ENCODE measurements around the gene CIAPIN1. TPM values are rescaled to one million over a fixed set of nuclear protein-coding genes. Genes with fewer than 3 reads are reported as not detected.

The CIAPIN1 gene
- total RNA-seq (ENCODE audit: low replicate concordance): 68.2 and 73.7 TPM in 2 replicates
- long read RNA-seq, transcript CIAPIN1-213 (8 exons, 1,559 nt): minor isoform, 22 of 574 reads
- long read RNA-seq, transcript CIAPIN1-209 (9 exons, 2,016 nt): minor isoform, 50 of 574 reads
- long read RNA-seq, transcript CIAPIN1-201 (9 exons, 2,182 nt): major isoform, 437 of 574 reads
- long read RNA-seq, partial matches to known transcripts: 36 of 574 reads
- long read RNA-seq, other reads (novel, unspliced or antisense): 28 of 574 reads

DNA sequence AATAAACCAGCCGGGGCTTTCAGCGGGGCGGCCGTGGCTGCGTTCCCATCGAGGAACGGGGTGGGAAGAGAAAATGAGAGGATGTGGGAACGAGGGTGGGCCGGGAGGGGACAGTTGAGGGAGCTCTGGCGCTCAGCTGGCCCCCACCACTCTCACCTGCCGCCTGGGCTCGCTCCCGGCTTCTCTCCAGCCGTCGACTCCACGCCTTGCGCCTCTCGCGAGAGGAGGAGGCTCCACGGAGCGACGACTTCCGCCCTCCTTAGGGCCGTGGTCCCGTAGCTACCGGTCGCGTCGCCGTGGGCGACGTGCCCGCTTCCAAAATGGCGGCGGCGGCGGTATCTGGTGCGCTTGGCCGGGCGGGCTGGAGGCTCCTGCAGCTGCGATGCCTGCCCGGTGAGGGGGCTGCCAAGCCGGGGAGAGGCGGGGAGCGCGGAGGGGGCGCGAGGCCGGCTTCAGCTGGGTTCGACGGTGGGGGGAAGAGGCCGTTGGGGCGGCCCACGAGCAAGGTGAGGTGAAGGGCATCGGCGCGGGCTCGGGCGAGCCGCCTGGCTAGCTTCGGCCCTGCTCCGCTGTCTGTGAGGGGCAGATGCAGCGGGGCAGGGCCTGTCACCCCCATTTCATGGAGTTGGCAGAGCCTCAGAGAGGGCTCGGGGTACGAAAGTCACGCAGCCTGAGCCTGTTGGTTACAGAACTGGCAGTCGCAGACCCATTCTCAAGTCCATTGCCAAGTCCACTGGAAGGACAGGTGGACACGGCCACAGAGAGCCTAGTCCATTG lies at the start of gene CIAPIN1, which contains the start of gene COQ9:
CIAPIN1 (minus strand) TSS at position 200 of the 777 bp plus-strand sequence. CDS start 6,457 bp downstream, outside the sequence.
COQ9 (plus strand) TSS at position 294 of the 777 bp plus-strand sequence; CDS start at position 321, 27 bp downstream.
- Mint-ChIP-seq H3K4me3 (peak within 1 kb of the TSS; percentile 95), H3K27ac (peak within 1 kb of the TSS; percentile 96), H3K4me1 (ENCODE audit: unreplicated experiment) (peaks cover 12% of the 10 kb centered on the region), H3K9me3 (no peaks in the 10 kb centered on the region), H3K36me3 (peaks cover 13% of the 10 kb centered on the region), H3K27me3 (no peaks in the 10 kb centered on the region)
- TF ChIP-seq CTCF (conservative IDR thresholded peaks at IDR 0.05): no peak
- DNase-seq (ENCODE audit: extremely low spot score, unreplicated experiment): peak; percentile 95

DNA sequence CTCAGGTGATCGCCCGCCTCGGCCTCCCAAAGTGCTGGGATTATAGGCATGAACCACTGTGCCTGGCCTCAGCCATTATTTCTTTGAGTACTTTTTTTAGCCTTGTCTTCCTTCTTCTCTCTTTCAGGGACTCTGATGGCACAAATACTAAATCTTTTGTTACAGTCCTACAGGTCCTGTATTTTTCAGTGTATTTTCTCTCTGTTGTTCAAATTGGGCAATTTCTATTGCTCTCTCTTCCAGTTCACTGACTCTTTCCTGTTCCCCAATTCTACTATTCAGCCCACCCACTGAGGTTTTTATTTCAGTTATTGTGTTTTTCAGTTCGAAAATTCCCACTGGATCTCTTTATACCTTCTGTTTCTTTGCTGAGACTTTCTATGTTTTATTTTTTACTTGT lies 46.6 kb upstream of the CIAPIN1 start:
- DNase-seq (ENCODE audit: extremely low spot score, unreplicated experiment): no peak
- H3K9me3 Mint-ChIP-seq: no peaks in the 10 kb centered on the region
- no peak overlapping the region for H3K27ac Mint-ChIP-seq
- H3K4me3 Mint-ChIP-seq: no peak overlapping the region
- no peak for TF ChIP-seq CTCF (conservative IDR thresholded peaks at IDR 0.05)
- no peaks in the 10 kb centered on the region for H3K27me3 Mint-ChIP-seq
- no peaks in the 10 kb centered on the region for H3K36me3 Mint-ChIP-seq
- peaks cover 4% of the 10 kb centered on the region for H3K4me1 Mint-ChIP-seq (ENCODE audit: unreplicated experiment)

GRCh38 chr16:57489229-57489628 lies 42.0 kb upstream of the CIAPIN1 start:
- H3K36me3 Mint-ChIP-seq: no peaks in the 10 kb centered on the region
- H3K4me1 Mint-ChIP-seq (ENCODE audit: unreplicated experiment): peaks cover 21% of the 10 kb centered on the region
- TF ChIP-seq CTCF (conservative IDR thresholded peaks at IDR 0.05): no peak
- no peak overlapping the region for H3K27ac Mint-ChIP-seq
- no peaks in the 10 kb centered on the region for H3K27me3 Mint-ChIP-seq
- no peaks in the 10 kb centered on the region for H3K9me3 Mint-ChIP-seq
- no peak for DNase-seq (ENCODE audit: extremely low spot score, unreplicated experiment)
- no peak overlapping the region for H3K4me3 Mint-ChIP-seq

DNA sequence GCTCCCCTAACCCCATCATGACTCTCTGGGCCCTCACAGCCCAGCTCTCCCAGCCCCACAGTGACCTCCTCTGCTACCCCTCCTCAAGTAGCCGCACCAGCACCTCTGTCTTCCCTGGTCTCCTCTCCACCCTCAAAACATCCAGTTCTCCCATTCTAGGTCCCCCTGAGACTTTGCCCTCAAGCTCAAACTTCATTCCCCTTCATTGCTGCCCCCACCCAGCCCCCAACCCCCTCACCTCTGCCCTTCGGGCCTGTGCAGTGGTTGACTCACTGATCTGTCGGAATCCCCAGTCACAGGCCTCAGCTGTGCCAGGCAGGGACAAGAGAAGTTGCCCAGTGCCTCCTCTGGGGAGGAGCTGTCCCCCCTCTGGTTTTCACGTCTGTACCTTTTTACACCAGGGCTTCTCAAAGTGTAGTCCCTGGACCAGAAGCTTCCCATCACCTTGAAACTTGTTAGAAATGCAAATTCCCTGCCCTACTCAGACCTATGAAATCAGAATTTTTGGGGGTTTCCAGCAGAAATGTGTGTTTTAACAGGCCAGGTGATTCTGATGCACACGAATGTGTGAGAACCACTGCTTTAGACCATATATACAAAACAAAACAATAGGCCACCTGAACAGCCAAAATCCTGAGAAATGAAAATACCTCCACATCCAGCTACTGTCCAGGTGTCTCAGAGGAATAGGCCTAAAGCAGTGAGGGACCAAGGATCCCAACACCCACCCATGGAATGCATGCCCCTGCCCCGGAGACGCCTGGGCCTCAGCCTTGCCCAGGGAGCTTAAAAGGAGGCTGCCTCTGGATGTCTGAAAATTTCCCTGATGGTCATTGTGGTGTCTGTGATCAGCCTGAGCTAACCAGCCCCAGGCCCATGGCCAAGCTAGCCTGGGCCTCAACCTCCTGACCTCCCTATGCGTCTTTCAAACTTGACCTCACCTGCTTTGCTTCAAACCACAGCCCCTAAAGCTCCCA lies 40.0 kb upstream of the CIAPIN1 start:
- Mint-ChIP-seq H3K4me3 (peak overlapping the region; percentile 86), H3K27ac (peak overlapping the region; percentile 67), H3K36me3 (no peaks in the 10 kb centered on the region), H3K27me3 (no peaks in the 10 kb centered on the region), H3K4me1 (ENCODE audit: unreplicated experiment) (peaks cover 24% of the 10 kb centered on the region), H3K9me3 (no peaks in the 10 kb centered on the region)
- no peak for DNase-seq (ENCODE audit: extremely low spot score, unreplicated experiment)
- no peak for TF ChIP-seq CTCF (conservative IDR thresholded peaks at IDR 0.05)
